ENCODE data around the gene ADAM11. TPM values are rescaled to one million over a fixed set of nuclear protein-coding genes. Genes with fewer than 3 reads are reported as not detected.
"Not testable (repeated sequence)": the region's sequence is repeated elsewhere in the genome, so short reads cannot be mapped to it uniquely, and the experiment has no call there.

ADAM11 gene
- 1 to 10 TPM in 3 of 4 donors, not detected in 1; 1.5 to 2.5 (median 2.3) TPM for total RNA-seq

- no peak for TF ChIP-seq POLR2A (IDR thresholded peaks at IDR 0.05)
- no peak for TF ChIP-seq CTCF (IDR thresholded peaks at IDR 0.05)
- WGBS, 2 donors, result 12% methylated on average over 25 to 35 of the region's 74 CpGs
- intact Hi-C loops (cut with DNase I; ENCODE audit: low total_unique reads), result no loop called here
- DNase-seq (ENCODE audit: low spot score in 2 of 2), result no peak
- H3K4me3 ChIP-seq (ENCODE audit: low read depth, poor library complexity, severe bottlenecking), result no peak within 1 kb of the TSS
Observed at GRCh38 chr17:44758414-44759085, at the start of gene ADAM11. Gene ADAM11, plus strand, starts transcription at chr17:44758988. Its CDS starts 212 bp downstream, at chr17:44759200.

- intact Hi-C loops (cut with DNase I; ENCODE audit: low total_unique reads), result no loop called here
- 93 to 97% methylated on average over 1 of the region's 1 CpG for WGBS, 2 donors
- TF ChIP-seq POLR2A (IDR thresholded peaks at IDR 0.05), result no peak
- no peak for TF ChIP-seq CTCF (IDR thresholded peaks at IDR 0.05)
- DNase-seq (ENCODE audit: low spot score in 2 of 2), result no peak
- no peak overlapping the region for H3K4me3 ChIP-seq (ENCODE audit: low read depth, poor library complexity, severe bottlenecking)
Observed at GRCh38 chr17:44719444-44719843, 39.3 kb upstream of the ADAM11 start.

- intact Hi-C loops (cut with DNase I; ENCODE audit: low total_unique reads), result no loop called here
- DNase-seq (ENCODE audit: low spot score in 2 of 2), result no peak
- no peak overlapping the region for H3K4me3 ChIP-seq (ENCODE audit: low read depth, poor library complexity, severe bottlenecking)
- no peak for TF ChIP-seq CTCF (IDR thresholded peaks at IDR 0.05)
- no peak for TF ChIP-seq POLR2A (IDR thresholded peaks at IDR 0.05)
- 82 to 89% methylated on average over 5 of the region's 5 CpGs for WGBS, 2 donors
Observed at GRCh38 chr17:44722254-44722653, 36.5 kb upstream of the ADAM11 start.

GRCh38 chr17:44726121-44726520, 32.7 kb upstream of the ADAM11 start:
- intact Hi-C loops (cut with DNase I; ENCODE audit: low total_unique reads); H3K4me3 ChIP-seq (ENCODE audit: low read depth, poor library complexity, severe bottlenecking); DNase-seq (ENCODE audit: low spot score in 2 of 2): not testable (repeated sequence)
- 94 to 97% methylated on average over 6 of the region's 6 CpGs for WGBS, 2 donors

- H3K4me3 ChIP-seq (ENCODE audit: low read depth, poor library complexity, severe bottlenecking), result no peak overlapping the region
- WGBS, 2 donors, result 71 to 80% methylated on average over 5 of the region's 5 CpGs
- intact Hi-C loops (cut with DNase I; ENCODE audit: low total_unique reads), result no loop called here
- no peak for DNase-seq (ENCODE audit: low spot score in 2 of 2)
- TF ChIP-seq POLR2A (IDR thresholded peaks at IDR 0.05) (no peak), CTCF (IDR thresholded peaks at IDR 0.05) (no peak)
Observed at GRCh38 chr17:44733753-44734152, 25.0 kb upstream of the ADAM11 start.

- no peak overlapping the region for H3K4me3 ChIP-seq (ENCODE audit: low read depth, poor library complexity, severe bottlenecking)
- 95 to 96% methylated on average over 2 of the region's 2 CpGs for WGBS, 2 donors
- no peak for DNase-seq (ENCODE audit: low spot score in 2 of 2)
- intact Hi-C loops (cut with DNase I; ENCODE audit: low total_unique reads), result no loop called here
- TF ChIP-seq CTCF (IDR thresholded peaks at IDR 0.05) (no peak), POLR2A (IDR thresholded peaks at IDR 0.05) (no peak)
Observed at GRCh38 chr17:44734272-44734671, 24.5 kb upstream of the ADAM11 start.
